WTC11 (cell line): ENCODE data around the gene TNFRSF1B. TPM values are rescaled to one million over a fixed set of nuclear protein-coding genes. Genes with fewer than 3 reads are reported as not detected.

Experiments used
- ATAC-seq: fragments of 200-7000 bp; cut with Tn5 transposase; 2 replicates; pipeline ENCODE4 v1.10.0; 2021; ENCODE audit warnings: mild to moderate bottlenecking, moderate library complexity
- CTCF ChIA-PET: fragments of 300-600 bp; sonication (Branson Sonifier 250); formaldehyde crosslinking; loops from one replicate; lab custom pipeline; 2021; ENCODE audit warnings: antibody characterized with exemption; lab: Charles Lee
- POLR2A ChIA-PET: fragments of 350-600 bp; sonication (Branson Sonifier 250); formaldehyde crosslinking; loops from one replicate; lab custom pipeline; 2021; ENCODE audit warnings: antibody characterized with exemption; lab: Charles Lee
- DNase-seq: peaks from one replicate; pipeline ENCODE4 v3.0.0; 2021; ENCODE audit warnings: low spot score
- H3K27ac Mint-ChIP-seq: 2 replicates; pipeline ENCODE4 v1.8.0; 2021; ENCODE audit warnings: mixed read lengths
- H3K27me3 Mint-ChIP-seq: 2 replicates; pipeline ENCODE4 v1.8.0; 2021; ENCODE audit warnings: low read depth, mild to moderate bottlenecking, moderate library complexity, mixed read lengths
- H3K36me3 Mint-ChIP-seq: 2 replicates; pipeline ENCODE4 v1.8.0; 2021; ENCODE audit warnings: mixed read lengths
- H3K4me1 Mint-ChIP-seq: 2 replicates; pipeline ENCODE4 v1.8.0; 2022; ENCODE audit warnings: mixed read lengths
- H3K4me3 Mint-ChIP-seq: 2 replicates; pipeline ENCODE4 v1.8.0; 2021; ENCODE audit warnings: mild to moderate bottlenecking, moderate library complexity, mixed read lengths
- H3K9me3 Mint-ChIP-seq: 2 replicates; pipeline ENCODE4 v1.8.0; 2021; ENCODE audit warnings: mixed read lengths
- ELF4 ChIP-seq: sonication (generic); formaldehyde crosslinking; IDR thresholded peaks from 2 replicates; pipeline ENCODE4 v1.8.1; 2022; ENCODE audit warnings: low read depth, mild to moderate bottlenecking, moderate library complexity, missing genetic modification reagents
- EMX1 ChIP-seq: fragments of 250-450 bp; sonication (Bioruptor Pico); IDR thresholded peaks from 2 replicates; pipeline ENCODE4 v1.8.0; 2021; ENCODE audit warnings: mild to moderate bottlenecking
- ESRRA ChIP-seq: sonication (generic); formaldehyde crosslinking; IDR thresholded peaks from 2 replicates; pipeline ENCODE4 v1.8.1; 2022; ENCODE audit warnings: mild to moderate bottlenecking, missing genetic modification reagents, borderline replicate concordance
- IRF2 ChIP-seq: sonication (generic); formaldehyde crosslinking; IDR thresholded peaks from 2 replicates; pipeline ENCODE4 v1.8.0; 2022; ENCODE audit warnings: low read depth, missing genetic modification reagents, borderline replicate concordance
- SMAD4 ChIP-seq: sonication (generic); formaldehyde crosslinking; IDR thresholded peaks from 2 replicates; pipeline ENCODE4 v1.8.0; 2022; ENCODE audit warnings: mild to moderate bottlenecking, missing genetic modification reagents
- SP1 ChIP-seq: sonication (generic); formaldehyde crosslinking; conservative IDR thresholded peaks from 2 replicates; pipeline ENCODE4 v1.8.1; 2022; ENCODE audit warnings: missing genetic modification reagents
- TEAD4 ChIP-seq: sonication (generic); formaldehyde crosslinking; IDR thresholded peaks from 2 replicates; pipeline ENCODE4 v1.8.0; 2022; ENCODE audit warnings: mild to moderate bottlenecking, missing genetic modification reagents
- ZBTB21 ChIP-seq: sonication (generic); formaldehyde crosslinking; IDR thresholded peaks from 2 replicates; pipeline ENCODE4 v1.8.1; 2023; ENCODE audit warnings: mild to moderate bottlenecking, missing genetic modification reagents, borderline replicate concordance
- ZNF121 ChIP-seq: sonication (generic); formaldehyde crosslinking; IDR thresholded peaks from 2 replicates; pipeline ENCODE4 v1.8.0; 2023; ENCODE audit warnings: missing genetic modification reagents
- ZNF219 ChIP-seq: sonication (generic); formaldehyde crosslinking; IDR thresholded peaks from 2 replicates; pipeline ENCODE4 v1.8.0; 2023; ENCODE audit warnings: missing genetic modification reagents, mild to moderate bottlenecking, borderline replicate concordance
- ZNF263 ChIP-seq: sonication (generic); formaldehyde crosslinking; IDR thresholded peaks from 2 replicates; pipeline ENCODE4 v1.8.1; 2022; ENCODE audit warnings: low read depth, mild to moderate bottlenecking, moderate library complexity, missing genetic modification reagents
- total RNA-seq: library from RNA; stranded (reverse); gene quantifications from 3 replicates; pipeline ENCODE4 v1.2.3, GENCODE V29; 2021
- TF ChIP-seq, protein P1 (sequence below): sonication (generic); formaldehyde crosslinking; IDR thresholded peaks from 2 replicates; pipeline ENCODE4 v1.8.1; 2023; ENCODE audit warnings: mild to moderate bottlenecking, missing genetic modification reagents
- TF ChIP-seq, protein P2 (sequence below): fragments of 250-450 bp; sonication (Bioruptor Pico); IDR thresholded peaks from 2 replicates; pipeline ENCODE4 v1.9.0; 2021; ENCODE audit warnings: mild to moderate bottlenecking

Gene TNFRSF1B
- total RNA-seq, 1 experiment from 2014 or later: 2.7 TPM

DNA sequence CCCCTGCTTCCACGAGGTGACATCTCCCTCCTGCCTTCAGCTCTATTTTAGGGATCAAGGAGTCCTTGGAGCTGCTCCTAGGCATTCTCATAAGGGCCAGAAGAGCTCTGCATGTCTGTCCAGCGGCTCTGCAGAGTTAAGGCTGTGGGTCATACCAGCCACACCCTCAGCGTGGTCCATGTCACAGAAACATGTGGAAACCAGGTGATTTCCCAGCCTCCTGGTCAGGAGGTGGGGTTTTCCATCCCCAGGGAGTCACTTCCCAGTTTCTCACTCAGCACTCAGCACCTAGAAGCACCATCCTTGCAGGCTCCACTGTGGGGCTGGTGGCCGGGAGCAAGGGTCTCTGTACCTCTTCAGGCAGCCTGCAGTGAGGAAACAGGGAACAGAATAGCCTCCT lies 1.4 kb upstream of the TNFRSF1B start (continued):
- TF ChIP-seq ZBTB21 (CRISPR knock-in tag): no peak

DNA sequence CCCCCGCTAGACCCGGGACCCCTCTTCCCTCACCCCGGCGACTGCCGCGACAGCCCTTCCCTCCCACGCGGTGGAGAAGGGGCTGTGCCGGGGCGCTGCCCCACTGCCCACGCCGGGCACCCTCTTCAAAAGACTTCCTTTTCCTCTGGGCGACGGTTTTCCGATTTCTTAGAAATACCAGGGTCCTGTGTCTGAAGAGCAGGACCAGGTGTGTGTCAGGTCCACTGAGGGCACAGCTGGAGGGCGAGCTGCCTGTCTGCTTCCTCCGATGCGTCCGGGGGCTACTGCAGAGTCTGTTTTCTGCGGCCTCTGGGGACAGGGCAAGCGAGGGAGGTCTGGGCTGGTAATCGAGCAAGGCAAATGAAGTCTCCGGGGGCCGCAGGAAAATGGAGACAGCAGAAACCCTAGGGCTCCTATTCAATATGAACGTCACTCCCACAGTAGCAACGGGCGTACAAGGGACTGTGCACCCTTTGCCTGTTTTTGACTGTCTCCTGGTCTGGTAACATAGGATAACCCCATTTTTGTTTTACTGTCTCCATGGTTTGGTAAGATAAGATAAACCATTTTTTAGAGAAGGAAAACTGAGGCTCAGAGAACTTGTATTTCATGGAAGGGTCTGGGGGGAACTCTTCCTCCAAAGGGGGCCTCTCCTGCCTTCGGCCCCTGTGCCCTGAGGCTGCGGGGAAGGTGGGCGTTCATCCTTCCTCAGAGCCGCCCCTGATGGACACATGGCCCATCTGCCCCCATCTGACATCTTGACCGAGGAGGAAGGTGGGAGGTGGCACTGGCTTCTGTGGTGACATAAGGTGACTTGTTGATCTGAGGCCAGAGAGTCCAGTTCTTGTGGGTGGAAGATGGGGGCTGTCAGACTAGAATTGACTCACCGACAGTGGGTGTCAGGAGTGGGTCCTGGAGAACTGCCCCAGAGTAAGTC lies 970 bp downstream of the TNFRSF1B start:
- H3K27me3 Mint-ChIP-seq: peaks cover 47% of the 10 kb centered on the region
- TF ChIP-seq SP1 (no peak), ZNF219 (no peak), ZNF263 (no peak), SMAD4 (CRISPR knock-in tag) (no peak), ZNF121 (CRISPR knock-in tag) (no peak), TEAD4 (CRISPR knock-in tag) (no peak)
- TF ChIP-seq, protein P1, sequence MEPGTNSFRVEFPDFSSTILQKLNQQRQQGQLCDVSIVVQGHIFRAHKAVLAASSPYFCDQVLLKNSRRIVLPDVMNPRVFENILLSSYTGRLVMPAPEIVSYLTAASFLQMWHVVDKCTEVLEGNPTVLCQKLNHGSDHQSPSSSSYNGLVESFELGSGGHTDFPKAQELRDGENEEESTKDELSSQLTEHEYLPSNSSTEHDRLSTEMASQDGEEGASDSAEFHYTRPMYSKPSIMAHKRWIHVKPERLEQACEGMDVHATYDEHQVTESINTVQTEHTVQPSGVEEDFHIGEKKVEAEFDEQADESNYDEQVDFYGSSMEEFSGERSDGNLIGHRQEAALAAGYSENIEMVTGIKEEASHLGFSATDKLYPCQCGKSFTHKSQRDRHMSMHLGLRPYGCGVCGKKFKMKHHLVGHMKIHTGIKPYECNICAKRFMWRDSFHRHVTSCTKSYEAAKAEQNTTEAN: no peak
- TF ChIP-seq, all 79 proteins: peak for 0
- Mint-ChIP-seq H3K36me3 (no peaks in the 10 kb centered on the region), H3K4me3 (peak overlapping the region; percentile 69), H3K4me1 (peaks cover 17% of the 10 kb centered on the region), H3K9me3 (no peaks in the 10 kb centered on the region), H3K27ac (no peak overlapping the region)
- CTCF ChIA-PET: interaction anchor here (0.9 to 4.7 kb wide), 8 partner anchors 10 to 107 kb away, joined by 3 to 19 read pairs (median 6); no protein-coding TSS in a partner anchor
- ATAC-seq (no peak), DNase-seq (no peak)
- POLR2A ChIA-PET: interaction anchor here (1.5 kb wide), 1 partner anchor 9 kb away, joined by 4 read pairs; no protein-coding TSS in a partner anchor

DNA sequence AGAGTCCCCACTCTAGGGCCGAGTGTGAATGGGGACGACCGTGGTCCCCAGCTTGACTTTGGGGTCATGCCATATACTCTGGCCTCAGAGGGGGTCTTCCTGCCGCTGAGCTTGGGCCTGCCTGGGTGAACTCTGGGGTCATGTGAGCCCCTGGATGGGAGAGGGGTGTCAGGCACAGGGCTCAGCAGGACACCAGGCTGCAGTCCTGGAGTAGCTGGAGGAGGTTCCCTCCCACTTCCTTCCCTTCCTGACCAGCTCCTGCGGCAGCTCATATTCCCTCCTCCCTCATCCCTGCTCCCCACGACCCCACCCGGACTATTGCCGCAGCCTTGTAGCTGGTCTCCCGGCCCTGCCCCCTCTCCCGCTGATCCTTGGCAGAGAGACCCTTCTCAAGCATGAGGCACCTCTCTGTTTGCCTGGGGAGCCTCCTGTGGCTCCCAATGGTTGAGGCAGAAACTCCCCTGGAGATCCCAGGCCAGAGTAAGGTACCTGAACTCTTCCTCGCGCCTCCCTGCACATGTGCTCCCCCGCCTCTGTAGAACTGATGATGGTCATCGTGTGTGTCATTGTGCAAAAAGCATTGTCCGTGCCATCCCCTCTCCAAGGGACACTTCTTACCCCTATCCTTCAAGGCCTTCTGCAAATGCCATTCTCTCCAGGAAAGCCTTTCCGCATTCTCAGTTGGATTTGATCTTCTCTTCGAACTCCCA lies 1.8 kb downstream of the TNFRSF1B start:
- peaks cover 17% of the 10 kb centered on the region for H3K4me1 Mint-ChIP-seq
- DNase-seq: no peak
- TF ChIP-seq IRF2 (CRISPR knock-in tag): no peak
- TF ChIP-seq, all 79 proteins: peak for 0
- H3K27me3 Mint-ChIP-seq: peaks cover 47% of the 10 kb centered on the region
- H3K36me3 Mint-ChIP-seq: no peaks in the 10 kb centered on the region
- CTCF ChIA-PET: interaction anchor here (0.6 to 4.7 kb wide), 8 partner anchors 9 to 1259 kb away, joined by 3 to 19 read pairs (median 4); no protein-coding TSS in a partner anchor
- H3K27ac Mint-ChIP-seq: no peak overlapping the region
- no peak for ATAC-seq
- no peak overlapping the region for H3K4me3 Mint-ChIP-seq
- no peaks in the 10 kb centered on the region for H3K9me3 Mint-ChIP-seq
- POLR2A ChIA-PET: interaction anchor here (1.5 kb wide), 1 partner anchor 9 kb away, joined by 4 read pairs; no protein-coding TSS in a partner anchor

DNA sequence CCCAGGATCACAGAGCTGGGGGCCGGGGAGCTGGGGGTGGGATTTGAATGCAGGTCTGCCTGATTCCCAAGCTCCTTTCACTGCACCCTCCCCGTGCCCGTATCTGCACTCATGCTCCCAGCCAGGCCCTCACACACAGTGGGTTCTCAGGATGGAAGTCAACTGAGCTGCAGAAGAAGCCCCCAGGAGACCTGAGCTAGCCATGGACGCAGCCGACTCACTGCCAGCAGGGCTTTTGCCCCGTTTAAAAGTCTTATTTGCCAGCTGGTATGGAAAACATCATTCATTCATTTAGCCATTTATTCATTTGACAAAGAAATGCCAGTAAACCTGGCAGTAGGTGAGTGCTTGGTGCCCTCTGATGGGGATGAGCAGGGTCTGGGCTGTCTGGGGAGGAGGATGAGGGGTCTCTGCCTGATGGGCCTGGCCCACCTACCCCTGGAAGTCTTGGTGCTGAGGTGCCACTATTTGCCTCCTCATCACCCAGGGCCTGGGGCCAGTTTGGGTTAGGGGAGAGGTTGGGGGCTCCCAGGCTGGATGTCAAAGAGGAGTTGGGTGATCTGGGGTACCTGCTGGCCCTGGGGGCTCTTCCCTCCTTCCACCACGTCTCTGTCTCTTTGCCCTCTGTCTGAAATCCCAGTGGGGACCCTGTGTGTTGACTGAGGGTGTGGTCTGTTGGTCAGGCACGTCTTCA lies 2.8 kb downstream of the TNFRSF1B start:
- no peak for ATAC-seq
- no peak for TF ChIP-seq ELF4 (CRISPR knock-in tag)
- TF ChIP-seq, protein P2, sequence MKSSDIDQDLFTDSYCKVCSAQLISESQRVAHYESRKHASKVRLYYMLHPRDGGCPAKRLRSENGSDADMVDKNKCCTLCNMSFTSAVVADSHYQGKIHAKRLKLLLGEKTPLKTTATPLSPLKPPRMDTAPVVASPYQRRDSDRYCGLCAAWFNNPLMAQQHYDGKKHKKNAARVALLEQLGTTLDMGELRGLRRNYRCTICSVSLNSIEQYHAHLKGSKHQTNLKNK (CRISPR knock-in tag): no peak
- ChIA-PET POLR2A (interaction anchor here (1.5 kb wide), 1 partner anchor 8 kb away, joined by 4 read pairs; no protein-coding TSS in a partner anchor), CTCF (interaction anchor here (0.6 to 4.7 kb wide), 5 partner anchors 8 to 1260 kb away, joined by 3 to 19 read pairs (median 5); no protein-coding TSS in a partner anchor)
- H3K36me3 Mint-ChIP-seq: no peaks in the 10 kb centered on the region
- H3K27ac Mint-ChIP-seq: no peak overlapping the region
- peaks cover 42% of the 10 kb centered on the region for H3K27me3 Mint-ChIP-seq
- H3K4me1 Mint-ChIP-seq: peaks cover 17% of the 10 kb centered on the region
- no peak overlapping the region for H3K4me3 Mint-ChIP-seq
- no peaks in the 10 kb centered on the region for H3K9me3 Mint-ChIP-seq
- no peak for DNase-seq

DNA sequence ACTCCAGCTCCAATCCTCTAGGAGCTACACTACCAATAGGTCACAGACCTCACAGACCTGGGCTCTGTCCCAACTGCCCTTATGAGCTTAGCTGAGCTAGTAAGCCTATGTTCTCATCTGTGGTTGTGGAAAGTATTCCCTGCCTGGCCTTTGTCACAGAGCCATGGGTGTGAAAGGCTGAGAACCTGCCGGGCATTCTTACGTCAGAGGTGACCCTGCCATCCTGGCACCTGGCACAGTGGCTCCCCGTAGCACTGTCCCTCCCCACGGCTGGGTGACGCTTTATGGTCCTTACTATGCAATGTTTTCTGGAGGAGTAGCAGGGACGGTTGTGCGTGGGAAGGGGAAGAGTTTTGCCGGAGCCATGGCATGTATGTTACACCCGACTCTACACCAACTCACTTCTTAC lies 3.5 kb downstream of the TNFRSF1B start:
- ATAC-seq (no peak), DNase-seq (no peak)
- Mint-ChIP-seq H3K27ac (no peak overlapping the region), H3K9me3 (no peaks in the 10 kb centered on the region), H3K27me3 (peaks cover 37% of the 10 kb centered on the region), H3K36me3 (no peaks in the 10 kb centered on the region), H3K4me1 (peaks cover 22% of the 10 kb centered on the region), H3K4me3 (no peak overlapping the region)
- POLR2A ChIA-PET: no interaction called here
- TF ChIP-seq ESRRA (CRISPR knock-in tag): no peak
- no peak for TF ChIP-seq EMX1 (CRISPR knock-in tag)
- CTCF ChIA-PET: interaction anchor here (4.7 kb wide), 1 partner anchor 46 kb away, joined by 19 read pairs; no protein-coding TSS in a partner anchor
